ENCODE data around the gene CAPZA2. TPM values are rescaled to one million over a fixed set of nuclear protein-coding genes. Genes with fewer than 3 reads are reported as not detected.
"Not testable (repeated sequence)": the region's sequence is repeated elsewhere in the genome, so short reads cannot be mapped to it uniquely, and the experiment has no call there.

The CAPZA2 gene
- total RNA-seq, 2 experiments from 2014 or later: 152 to 155 TPM

GRCh38 chr7:116970238-116970910 is 108.0 kb downstream of the CAPZA2 start:
- Mint-ChIP-seq H3K27me3 (no peaks in the 10 kb centered on the region), H3K4me1 (peaks cover 9% of the 10 kb centered on the region), H3K9me3 (no peaks in the 10 kb centered on the region), H3K4me3 (no peak overlapping the region), H3K27ac (no peak overlapping the region), H3K36me3 (ENCODE audit: low read depth) (peaks cover 3% of the 10 kb centered on the region)
- ChIA-PET POLR2A (no interaction called here), CTCF (interaction anchor here (0.9 to 2.7 kb wide), 3 partner anchors 14 to 242 kb away, joined by 3 to 9 read pairs (median 4); no protein-coding TSS in a partner anchor)
- no peak for DNase-seq

GRCh38 chr7:116971153-116971552 is 108.8 kb downstream of the CAPZA2 start:
- H3K27me3 Mint-ChIP-seq; H3K36me3 Mint-ChIP-seq (ENCODE audit: low read depth); H3K9me3 Mint-ChIP-seq; H3K4me3 Mint-ChIP-seq; POLR2A ChIA-PET; DNase-seq; H3K27ac Mint-ChIP-seq; H3K4me1 Mint-ChIP-seq: not testable (repeated sequence)
- CTCF ChIA-PET: interaction anchor here (2.7 kb wide), 1 partner anchor 13 kb away, joined by 9 read pairs; no protein-coding TSS in a partner anchor

Other genes starting within 250 kb of the CAPZA2 start
- gene MET, start 190.4 kb upstream of the CAPZA2 start, total RNA-seq: under 1 TPM; 0.65 to 0.83 TPM
- 1 to 10 TPM; 6.7 to 7.4 TPM for gene ST7, start 90.9 kb downstream of the CAPZA2 start, total RNA-seq